HG03175 (cell line): ENCODE results near the gene FHAD1.
A peak's percentile ranks its signal among the peaks of the same experiment; 100 is the strongest.

ENCODE experiments used
- ATAC-seq: cut with Tn5 transposase; IDR thresholded peaks from one replicate; pipeline ENCODE4 v1.9.1; 2021; ENCODE audit warnings: mild to moderate bottlenecking, moderate library complexity; ENCODE audit not compliant: unreplicated experiment

The FHAD1 gene

DNA sequence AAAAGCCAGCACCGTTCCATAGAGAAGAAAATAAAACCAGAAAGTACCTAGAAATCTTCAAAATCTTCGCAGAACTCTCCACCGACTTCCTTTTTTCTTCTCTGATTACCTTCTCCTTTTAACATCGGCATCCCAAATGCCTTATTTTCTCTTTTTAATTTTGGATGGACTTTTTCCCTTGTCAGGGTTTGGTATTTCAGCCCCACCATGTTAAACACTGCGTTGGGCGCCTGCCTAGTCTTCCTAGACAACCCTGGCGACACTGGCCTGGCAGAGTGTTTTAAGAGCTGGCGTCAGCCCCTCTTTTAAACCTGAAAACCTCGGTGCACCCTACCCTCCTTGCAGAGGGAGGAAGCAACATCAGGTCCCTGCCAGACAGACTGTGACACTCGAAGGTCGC, 96.7 kb downstream of the FHAD1 start:
- ATAC-seq: no peak

DNA sequence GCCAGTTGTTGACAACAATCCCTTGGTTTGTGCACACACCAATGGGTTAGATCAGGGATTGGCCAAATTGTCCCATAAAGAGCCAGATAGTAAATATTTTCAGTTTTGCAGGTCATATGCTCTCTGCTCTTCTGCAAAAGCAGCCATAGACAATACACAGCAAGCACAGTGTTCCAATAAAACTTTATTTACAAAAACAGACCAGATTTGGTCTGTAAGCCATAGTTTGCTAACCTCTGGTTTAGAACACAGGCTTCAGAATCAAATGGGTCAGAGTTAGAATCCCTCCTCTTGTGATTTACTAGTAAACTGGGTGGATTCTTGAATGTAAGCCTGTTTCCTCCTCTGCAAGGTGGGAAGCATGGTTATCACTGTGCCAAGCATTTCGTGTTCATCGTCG, 97.4 kb downstream of the FHAD1 start:
- no peak for ATAC-seq

DNA sequence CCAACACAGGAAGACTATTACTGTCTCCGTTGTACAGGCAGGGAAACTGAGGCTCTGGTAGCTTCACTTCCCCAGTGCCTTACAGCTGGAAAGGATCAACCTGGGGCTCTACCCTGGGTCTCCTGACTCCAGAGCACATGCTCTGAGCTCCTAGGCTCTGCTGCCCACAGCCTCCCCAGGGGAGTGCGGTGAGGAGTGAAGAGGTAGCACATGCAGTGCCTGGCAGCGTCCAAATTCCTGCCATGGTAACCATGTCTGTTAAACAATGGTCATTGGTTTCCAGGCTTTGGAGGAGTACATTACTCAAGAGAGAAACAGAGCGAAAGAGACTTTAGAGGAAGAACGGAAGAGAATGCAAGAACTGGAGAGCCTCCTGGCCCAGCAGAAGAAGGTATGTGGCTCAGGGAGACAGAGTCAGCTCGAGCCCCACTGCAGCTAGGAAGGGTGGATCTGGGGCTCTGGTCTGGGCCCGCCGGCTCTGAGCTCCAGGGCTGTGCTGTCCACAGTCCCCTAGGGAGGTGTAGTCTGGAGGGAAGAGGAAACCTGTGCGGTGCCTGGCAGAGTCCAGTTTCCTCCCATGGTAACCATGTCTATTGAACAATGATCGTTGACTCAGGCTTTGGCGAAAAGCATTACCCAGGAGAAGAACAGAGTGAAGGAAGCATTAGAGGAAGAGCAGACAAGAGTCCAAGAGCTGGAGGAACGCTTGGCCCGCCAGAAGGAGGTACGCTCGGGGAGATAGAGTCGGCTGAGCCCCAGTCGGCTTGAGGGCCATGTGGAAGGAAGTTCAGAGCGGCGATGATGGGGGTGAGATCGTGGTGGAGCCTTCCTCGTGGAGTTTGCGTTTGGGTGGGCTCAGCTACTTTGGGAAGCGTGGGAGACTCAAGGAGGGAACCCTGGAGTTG, 98.0 kb downstream of the FHAD1 start:
- ATAC-seq: no peak

DNA sequence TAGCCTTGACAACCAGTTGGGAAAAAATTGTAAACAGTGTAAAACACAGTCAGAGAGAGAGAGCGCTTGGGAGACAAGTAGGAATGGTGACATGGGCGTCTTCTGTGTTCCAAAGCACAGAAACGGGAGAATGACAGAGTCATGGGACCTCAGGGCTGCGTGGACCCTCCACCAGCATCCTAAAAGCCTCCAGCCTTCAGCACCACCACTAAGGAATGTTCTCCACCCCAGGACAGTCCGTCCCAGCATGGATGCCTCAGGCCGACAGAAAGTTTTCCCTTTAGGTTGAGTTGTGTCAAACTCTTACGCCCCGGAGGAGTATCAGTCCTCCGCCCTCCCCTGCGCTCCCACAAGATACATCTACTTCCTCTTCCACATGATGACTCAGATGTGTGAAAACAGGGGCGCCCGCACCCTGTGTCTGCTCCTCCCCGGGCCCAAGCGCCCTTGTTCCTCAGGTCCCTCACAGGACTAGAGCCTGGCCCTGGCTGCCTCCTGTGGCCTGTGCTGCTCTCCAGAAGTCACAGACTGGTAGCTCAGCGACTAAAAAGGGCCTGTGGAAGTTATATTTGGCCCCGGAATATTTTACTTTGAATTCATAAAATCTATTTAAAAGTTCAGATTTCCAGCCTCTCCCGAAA, 98.8 kb downstream of the FHAD1 start:
- ATAC-seq: peak; percentile 89

DNA sequence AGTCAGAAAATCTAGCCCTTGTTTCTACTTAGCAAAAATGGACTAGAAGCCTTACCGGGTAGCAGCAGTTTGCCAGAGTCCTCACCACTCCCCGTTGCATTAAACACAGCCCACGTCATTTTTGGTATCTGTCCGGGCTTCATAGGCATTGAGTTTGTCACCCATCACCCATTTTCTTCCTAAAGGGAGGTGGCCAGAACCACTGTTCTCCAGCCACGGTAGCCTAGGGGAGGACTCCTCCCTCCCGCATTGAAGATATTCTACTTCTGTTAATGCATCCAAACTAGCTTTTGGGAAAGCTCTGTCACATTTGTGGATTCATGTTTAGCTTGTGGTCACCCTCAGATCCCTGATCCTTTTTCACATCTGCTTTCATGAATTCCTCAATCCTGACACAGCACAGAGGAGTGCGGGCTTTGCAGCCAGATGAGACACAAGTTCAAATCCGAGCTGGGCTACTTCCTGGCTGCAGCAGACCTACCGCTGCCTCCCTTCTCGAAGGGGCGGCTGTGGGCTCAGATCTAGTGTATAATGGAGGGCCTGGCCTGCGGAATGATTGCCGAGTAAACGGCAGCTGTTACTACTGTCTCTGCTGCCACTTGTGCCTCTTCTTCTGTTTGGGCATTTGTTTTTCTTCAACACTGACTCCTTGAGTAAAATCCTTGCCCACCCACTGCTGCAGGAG, 99.5 kb downstream of the FHAD1 start:
- ATAC-seq: no peak

DNA sequence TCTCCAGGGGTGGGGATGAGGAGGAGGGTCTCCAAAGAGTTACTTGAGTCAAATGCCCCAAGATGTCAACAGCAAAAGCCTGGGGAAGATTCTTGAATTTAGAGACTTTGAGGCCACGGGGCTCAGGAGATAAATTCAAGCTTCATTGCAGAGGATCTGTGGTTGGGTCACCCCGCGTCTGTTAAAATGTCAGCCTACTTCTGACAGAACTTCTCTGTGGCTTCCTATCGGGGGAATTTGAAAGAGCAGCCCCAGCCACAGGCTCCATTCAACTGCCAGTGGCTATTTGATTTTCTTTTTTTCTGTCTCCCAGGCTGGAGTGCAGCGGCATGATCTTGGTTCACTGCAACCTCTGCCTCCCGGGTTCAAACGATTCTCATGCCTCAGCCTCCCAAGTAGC, 100.2 kb downstream of the FHAD1 start:
- ATAC-seq: no peak

DNA sequence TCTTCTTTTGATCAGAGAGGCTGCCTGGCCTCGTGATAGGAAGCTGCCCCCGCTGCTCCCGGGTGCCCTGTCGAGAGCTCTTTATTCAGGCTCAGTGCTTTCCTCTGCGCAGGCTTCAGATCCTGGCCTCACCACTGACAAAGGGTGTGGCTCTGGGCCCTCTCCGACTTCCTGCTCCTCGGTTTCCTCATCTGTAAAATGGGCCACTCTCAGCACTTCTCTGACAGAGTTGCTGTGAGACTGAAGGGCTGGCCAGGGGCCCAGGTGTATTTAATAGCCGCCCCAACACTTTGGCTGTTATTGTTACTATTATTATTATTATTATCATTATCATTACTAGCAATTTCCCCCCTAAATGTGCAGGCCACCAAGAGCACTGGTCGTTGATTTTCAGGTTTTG, 101.6 kb downstream of the FHAD1 start:
- no peak for ATAC-seq

DNA sequence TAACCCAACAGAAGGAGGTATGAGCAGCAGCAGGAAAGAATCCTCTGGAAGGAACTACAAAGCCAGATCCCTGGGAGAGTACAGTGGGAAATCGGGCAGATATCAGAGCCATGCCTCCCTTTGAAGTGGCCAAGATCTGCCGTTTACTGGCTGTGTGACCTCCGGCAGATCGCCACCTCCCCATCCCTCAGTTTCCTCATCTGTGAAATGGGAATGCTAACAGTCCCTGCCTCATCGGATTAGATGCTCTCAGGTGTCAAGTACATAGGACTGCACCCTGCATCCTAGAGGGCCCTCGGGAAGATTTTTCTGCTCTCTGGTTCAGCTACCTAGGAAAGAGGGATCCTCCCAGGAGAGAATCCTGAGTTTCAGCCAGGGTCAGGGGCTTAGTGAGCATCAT, 102.1 kb downstream of the FHAD1 start:
- no peak for ATAC-seq

DNA sequence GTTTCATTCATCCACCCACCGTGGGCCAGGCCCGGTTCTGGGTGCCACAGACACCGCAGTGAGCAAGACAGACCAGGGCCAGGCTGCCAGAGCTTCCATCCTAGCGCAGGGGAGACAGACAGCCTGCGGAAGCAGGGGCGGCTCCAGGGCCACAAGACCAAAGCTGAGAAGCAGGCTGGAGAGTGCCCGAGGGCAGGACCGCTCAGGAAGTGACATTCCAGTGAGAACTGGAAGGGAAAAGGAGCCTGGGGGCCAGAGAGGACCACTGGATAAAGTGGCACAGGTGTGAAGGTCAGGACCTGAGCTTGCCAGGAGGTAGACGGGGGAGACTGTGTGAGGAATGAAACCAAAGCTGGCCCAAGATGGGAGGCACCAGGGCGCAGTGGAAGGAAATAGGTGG, 103.1 kb downstream of the FHAD1 start:
- no peak for ATAC-seq

DNA sequence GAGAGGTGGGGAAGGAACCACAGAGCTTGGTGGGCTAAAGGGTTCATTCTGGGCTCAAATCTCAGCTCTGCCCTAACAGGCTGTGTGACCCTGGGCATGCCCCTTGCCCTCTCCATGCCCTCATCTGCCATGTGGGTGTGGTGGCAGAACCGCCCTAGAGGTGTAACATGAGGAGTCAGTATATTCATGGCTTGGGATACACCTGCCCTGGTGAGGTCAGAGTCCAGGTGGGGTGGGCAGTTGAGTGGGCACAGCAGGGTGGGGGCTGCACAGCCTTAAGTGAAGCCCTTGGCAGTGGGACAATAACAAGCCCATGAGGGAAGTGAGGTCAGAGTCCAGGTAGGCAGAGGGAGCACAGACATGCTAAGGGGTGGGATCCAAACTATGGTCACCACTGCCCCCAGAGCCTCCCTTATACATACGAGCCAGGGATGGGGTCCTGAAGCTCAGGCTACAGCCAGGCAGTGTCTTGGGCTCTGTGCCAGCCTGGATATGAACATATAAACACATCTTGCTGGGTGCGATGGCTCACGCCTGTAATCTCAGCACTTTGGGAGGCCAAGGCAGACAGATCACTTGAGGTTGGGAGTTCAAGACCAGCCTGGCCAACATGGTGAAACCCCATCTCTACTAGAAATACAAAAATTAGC, 103.7 kb downstream of the FHAD1 start:
- no peak for ATAC-seq

DNA sequence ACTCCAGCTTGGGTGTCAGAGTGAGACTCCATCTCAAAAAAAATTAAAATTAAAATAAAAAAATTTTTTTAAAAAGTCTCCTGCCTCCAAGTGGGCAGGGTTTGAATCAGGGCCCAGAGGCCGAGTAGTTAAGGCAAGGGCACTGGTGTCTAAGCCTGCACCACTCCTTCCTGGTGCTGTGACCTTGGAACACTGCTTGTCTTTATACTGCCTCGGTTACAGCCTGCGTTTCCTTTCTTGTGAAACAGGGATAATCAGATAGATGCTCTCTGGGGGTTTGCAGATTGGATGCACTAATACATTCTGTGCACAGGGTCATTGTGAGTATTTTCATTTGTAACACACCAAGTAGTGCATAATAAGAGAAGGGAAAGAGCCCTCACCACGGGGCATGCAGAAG, 104.3 kb downstream of the FHAD1 start:
- ATAC-seq: no peak

DNA sequence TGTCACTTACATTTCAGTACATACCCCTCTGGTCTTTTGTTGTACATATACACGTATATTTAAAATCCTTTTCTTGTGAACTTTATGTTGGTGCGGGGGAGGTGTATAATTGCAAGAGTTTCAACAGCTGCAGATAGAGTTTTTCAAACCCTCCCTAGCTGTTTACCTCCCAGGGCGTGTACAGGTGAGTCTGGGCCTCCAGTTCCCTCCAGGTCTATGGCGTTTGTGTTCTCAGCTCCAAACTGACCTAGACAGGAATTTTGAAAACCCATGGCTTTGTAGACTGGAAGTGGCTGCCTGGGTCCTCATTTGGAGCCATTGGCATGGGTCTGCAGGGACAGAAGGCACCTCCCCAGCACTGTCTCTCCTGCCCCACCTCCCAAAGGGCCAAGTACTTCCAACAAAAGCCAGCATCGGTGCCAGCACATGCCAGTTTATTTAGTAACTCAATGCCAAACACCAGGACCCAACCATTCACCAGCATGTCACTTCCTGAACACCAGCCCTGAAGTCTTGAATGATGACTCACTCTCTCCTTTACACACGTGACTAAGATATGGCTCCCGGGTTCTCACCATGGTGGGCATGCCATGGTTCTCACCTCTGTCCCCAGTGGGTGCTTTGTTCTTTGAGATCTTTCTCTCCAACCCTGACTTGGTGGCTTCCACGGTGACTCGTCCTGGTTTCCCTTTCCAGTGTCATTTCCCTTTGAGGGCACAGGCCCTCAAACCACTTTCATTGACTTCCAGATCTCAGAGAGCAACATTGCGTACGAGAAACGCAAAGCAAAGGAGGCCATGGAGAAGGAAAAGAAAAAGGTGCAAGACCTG, 105.3 kb downstream of the FHAD1 start:
- no peak for ATAC-seq

DNA sequence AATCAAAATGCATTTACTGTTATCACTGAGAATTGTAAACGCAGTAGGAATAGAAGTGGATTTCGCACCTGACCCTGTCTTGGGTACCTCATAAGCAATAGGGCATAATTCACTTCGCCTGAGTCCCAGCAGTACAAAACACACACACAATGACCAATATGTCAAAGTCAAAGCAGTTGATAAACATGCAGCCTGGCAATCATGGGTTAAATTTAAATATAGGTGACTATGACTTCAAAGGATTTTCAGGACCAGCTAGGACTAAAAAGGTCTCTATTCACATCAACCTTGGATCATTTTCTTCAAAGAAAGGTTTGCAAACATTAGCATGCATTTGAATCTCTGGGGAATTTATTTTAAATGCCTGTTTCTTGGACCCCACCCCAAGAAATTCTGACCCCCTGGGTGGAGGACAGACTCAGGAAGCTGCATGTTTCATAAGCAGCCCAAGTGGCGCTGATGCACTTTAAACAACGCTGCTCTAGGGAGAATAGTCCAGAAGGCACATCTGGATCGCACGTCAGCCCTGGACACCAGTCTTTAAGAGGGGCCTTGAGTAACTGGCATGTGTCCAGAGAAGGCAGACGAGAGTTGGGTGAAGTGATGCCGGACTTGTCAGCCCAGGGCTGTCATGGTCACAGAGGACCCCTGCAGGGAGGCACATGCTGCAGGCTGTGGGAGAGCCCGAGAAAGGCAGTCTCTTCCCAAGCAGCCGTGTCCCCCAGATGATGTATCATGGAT, 107.0 kb downstream of the FHAD1 start:
- ATAC-seq: no peak

DNA sequence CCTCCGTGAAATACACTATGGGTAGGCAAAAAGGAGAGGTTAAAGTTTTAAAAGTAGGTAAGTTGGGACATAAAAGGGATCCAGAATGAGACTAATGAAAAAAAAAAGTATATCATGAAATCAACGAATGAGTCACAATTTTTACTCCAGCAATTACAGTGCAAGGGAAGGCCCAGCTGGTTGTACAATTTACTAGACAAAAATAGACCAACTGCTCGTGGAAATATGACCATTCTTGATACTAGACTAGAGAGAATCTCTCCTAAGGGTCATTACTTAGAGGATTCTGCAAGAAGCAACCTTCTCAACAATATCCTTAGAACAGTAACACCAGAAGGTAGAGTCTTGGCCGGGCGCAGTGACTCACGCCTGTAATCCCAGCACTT, 107.5 kb downstream of the FHAD1 start:
- no peak for ATAC-seq

DNA sequence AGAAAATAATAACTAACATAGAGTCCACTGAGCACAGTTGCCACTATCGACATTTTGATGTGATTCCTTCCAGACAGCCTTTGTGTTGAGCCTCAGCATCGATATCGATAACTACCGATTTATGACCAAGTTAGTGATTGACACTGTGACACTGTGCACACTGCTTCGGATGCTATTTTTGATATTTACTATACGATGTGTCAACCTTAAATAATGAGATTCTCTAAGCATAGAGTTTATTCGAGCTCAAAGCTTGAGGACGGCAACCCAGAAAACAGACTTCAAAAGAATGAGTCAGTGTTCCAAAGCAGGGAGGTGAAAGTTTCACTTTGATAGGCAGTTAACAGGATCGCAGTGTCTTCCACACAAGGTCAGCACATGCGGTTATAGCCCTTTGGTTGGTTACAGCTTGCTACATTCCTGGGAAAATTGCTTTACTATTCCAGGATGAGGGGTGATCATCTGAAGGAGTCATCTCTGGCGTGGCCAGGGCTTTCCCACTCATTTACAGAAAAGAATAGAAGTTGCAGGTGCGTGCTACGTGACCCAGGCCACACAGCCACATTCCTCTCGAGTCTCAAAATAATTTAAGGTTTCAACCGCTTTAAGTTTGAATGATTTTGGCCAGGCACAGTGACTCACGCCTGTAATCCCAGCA, 109.1 kb downstream of the FHAD1 start:
- ATAC-seq: no peak

DNA sequence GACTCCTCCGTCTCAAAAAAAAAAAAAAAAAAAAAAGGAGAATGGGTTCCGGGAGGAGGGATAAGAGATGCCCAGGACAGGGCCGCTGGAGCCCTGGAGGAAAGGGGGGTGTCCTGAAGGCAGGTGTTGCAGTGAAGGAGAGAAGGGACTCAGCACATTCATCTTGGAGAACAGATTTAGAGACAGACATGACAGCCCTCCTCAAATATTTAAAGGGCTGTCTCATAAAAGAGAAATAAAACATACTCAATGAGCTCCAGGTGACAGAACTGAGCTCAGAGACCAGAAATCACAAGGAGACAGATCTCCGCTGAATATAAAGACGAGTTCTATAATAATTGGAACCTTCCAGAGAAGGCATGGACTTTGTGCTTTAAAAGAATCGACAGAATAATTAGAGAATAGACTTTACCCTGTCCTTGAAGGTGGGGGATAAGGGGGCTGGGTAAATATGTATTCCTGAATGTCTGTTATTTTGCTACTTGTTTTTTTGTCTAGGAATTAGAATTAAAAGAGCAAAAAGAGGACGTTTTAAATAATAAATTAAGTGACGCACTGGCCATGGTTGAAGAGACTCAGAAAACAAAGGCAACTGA, 110.7 kb downstream of the FHAD1 start:
- ATAC-seq: no peak

DNA sequence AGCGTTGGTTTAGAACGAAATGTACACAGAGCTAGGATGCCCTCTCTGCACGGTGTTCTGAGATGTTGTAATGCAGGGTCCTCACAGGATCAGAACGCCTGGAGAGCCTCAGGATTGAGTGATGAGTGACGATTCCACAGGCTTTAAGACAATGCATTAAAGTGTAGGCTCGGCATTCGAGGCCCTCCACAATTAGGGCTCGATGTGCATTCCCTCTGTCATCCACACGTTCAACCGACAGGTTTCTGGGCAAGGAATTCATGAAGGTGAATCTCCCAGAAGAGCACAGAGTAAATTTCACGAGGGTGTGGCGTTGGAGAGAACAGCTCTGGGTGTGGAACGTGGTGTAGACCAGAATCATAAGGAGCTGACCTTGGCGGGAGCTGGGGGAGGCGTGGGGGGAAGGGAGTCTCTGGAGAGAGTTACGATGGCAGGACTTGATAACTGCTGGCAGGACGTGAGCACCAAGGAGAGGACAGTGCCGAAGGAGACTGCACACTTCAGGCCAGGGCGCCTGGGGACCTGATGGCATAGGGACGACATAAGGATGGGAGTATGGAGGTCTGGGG, 111.6 kb downstream of the FHAD1 start:
- no peak for ATAC-seq

DNA sequence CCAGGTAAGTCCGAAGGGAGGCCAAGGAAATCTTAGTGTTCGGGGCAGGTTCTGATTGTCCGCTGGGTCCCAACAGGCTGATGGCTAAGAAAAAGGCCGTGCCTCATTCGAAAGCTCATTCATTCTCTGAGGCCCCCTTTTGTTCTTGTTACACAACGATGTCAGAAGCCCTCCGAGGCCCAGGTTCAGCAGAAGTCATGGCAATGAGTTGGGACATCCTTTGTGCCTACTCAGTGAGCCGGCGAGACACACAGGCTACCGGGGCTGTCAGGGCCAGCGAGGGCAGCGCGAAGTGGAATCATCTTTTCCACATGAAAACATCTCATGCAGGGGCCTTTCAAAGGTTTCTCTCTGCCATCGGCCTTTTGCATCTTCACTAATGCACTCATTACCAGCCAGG, 113.7 kb downstream of the FHAD1 start:
- no peak for ATAC-seq
